Mucosa of rectum (tissue), 2 donors: Measurements from ENCODE around the gene AHDC1.

Experiments used
- H3K27ac ChIP-seq, 2 donors: one replicate each; pipeline ENCODE4 v1.7.0; 2013; ENCODE audit warnings: inconsistent platforms in 2 of 2, low read depth in 2 of 2, low read length in 2 of 2
- H3K27me3 ChIP-seq, 2 donors: one replicate each; pipeline ENCODE4 v1.7.0; 2013; ENCODE audit warnings: low read length in 2 of 2; ENCODE audit not compliant: control insufficient read depth in 2 of 2, insufficient read depth in 2 of 2
- H3K36me3 ChIP-seq, 2 donors: one replicate each; pipeline ENCODE4 v1.7.0; 2013; ENCODE audit warnings: low read length in 2 of 2; ENCODE audit not compliant: control insufficient read depth in 2 of 2, insufficient read depth in 2 of 2
- H3K4me1 ChIP-seq, 2 donors: one replicate each; pipeline ENCODE4 v1.7.0; 2013; ENCODE audit warnings: low read length in 2 of 2, mild to moderate bottlenecking in 1 of 2; ENCODE audit not compliant: control insufficient read depth in 2 of 2, insufficient read depth in 2 of 2
- H3K4me3 ChIP-seq, 2 donors: one replicate each; pipeline ENCODE4 v1.7.0; 2013; ENCODE audit warnings: low read length in 2 of 2
- H3K9ac ChIP-seq, 2 donors: one replicate each; pipeline ENCODE4 v1.7.0; 2013; ENCODE audit warnings: low read length in 2 of 2, low read depth in 1 of 2, mild to moderate bottlenecking in 1 of 2
- H3K9me3 ChIP-seq, 2 donors: one replicate each; pipeline ENCODE4 v1.7.0; 2013; ENCODE audit warnings: low read length in 2 of 2; ENCODE audit not compliant: control insufficient read depth in 2 of 2
- donor health status: healthy.
- donor health status: Normal muscosa, but diverticular disease.

The AHDC1 gene

GRCh38 chr1:27603681-27604578 lies at the start of gene AHDC1:
TSS of gene AHDC1 (minus strand) at chr1:27604144. CDS start at chr1:27552115, 52,029 bp downstream.
- no peaks in the 10 kb centered on the region for H3K36me3 ChIP-seq
- no peaks in the 10 kb centered on the region for H3K9me3 ChIP-seq
- no peaks in the 10 kb centered on the region for H3K27me3 ChIP-seq
- H3K4me3 ChIP-seq: peak within 1 kb of the TSS; percentile 85 to 96
- peak within 1 kb of the TSS; percentile 94 to 96 for H3K27ac ChIP-seq
- H3K9ac ChIP-seq: peak within 1 kb of the TSS; percentile 65 to 87
- peaks cover 18 to 25% of the 10 kb centered on the region in 2 donors for H3K4me1 ChIP-seq

DNA sequence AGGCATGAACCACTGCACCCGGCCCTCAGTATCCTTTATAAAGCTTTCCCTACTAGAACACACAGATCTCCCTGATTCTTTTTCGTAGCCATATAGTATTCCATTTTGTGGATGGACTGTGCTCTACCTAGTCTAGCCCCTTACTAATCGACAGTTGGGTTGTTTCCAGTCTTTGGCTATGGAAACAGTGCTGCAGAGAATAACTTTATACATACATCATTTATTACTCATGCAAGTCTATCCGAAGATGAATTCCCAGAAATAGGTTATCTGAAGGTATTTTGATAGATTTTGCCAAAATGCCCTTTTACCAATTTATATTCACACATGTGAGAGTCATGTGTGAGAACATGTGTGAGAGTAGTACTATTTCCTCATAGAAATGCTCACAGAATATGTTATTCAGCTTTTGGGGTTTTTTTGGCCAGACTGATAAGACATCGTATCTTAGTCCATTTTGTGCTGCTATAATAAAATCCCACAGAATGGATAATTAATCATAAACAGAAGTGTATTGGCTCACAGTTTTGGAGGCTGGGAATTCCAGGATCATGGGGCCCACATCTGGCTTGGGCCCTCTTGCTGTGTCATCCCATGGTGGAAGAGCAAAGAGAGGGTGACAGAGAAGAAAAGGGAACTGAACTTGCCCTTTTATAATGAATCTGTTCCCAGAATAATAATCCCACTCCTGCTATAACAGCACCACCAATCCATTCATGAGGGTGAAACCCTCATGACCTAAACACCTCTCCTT lies 48.3 kb upstream of the AHDC1 start:
- Histone ChIP-seq H3K9ac (no peak overlapping the region), H3K4me1 (peaks cover 0 to 10% of the 10 kb centered on the region in 2 donors), H3K4me3 (no peak overlapping the region), H3K27me3 (no peaks in the 10 kb centered on the region), H3K9me3 (no peaks in the 10 kb centered on the region), H3K27ac (no peak overlapping the region), H3K36me3 (no peaks in the 10 kb centered on the region)

DNA sequence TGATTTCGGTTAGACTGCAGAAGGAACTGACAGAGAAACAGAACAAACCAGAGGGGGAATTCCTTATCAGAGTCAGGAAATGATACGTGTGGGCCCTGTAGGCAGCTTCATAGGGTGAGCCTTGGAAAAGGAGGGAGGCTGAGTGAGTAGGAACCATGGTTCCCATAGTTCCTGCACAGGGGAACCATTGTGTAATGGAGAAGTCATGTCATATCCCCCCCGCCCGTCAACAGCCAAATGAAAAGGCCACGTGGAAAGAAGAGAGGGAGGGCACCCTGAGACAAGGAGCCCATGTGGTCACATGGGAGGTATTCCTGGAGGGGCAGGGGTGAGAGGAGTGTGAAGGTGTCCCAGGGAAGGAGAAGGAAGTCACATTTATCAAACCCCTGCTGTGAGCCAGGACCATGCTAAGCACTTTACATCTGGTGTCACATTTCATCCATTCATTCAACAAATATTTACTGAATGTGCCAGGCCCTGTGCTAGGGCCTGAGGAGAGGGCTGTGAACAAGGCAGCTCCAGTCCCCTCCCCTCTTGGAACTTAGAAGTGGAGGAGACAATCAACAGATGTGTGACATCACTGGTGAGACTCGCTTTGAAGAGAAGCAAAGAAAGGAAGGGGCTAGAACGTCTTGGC lies 46.7 kb upstream of the AHDC1 start:
- Histone ChIP-seq H3K27ac (no peak overlapping the region), H3K9me3 (no peaks in the 10 kb centered on the region), H3K4me3 (no peak overlapping the region), H3K36me3 (no peaks in the 10 kb centered on the region), H3K4me1 (peaks cover 0 to 3% of the 10 kb centered on the region in 2 donors), H3K27me3 (no peaks in the 10 kb centered on the region), H3K9ac (no peak overlapping the region)

GRCh38 chr1:27650171-27650538 lies 46.2 kb upstream of the AHDC1 start:
- Histone ChIP-seq H3K36me3 (no peaks in the 10 kb centered on the region), H3K27ac (no peak overlapping the region), H3K4me1 (peaks cover 0 to 3% of the 10 kb centered on the region in 2 donors), H3K27me3 (no peaks in the 10 kb centered on the region), H3K9me3 (no peaks in the 10 kb centered on the region), H3K4me3 (no peak overlapping the region), H3K9ac (no peak overlapping the region)

DNA sequence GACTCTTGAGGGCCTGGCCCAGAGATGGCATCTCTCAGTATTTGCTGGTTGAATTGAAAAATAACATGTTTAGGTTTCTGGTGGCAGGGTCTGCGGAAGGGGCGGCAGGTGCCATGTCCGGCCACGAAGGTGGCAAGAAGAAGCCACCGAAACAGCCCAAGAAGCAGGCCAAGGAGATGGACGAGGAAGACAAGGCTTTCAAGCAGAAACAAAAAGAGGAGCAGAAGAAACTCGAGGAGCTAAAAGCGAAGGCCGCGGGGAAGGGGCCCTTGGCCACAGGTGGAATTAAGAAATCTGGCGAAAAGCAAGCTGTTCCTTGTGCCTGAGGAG lies 45.3 kb upstream of the AHDC1 start:
- no peak overlapping the region for H3K27ac ChIP-seq
- H3K4me3 ChIP-seq: no peak overlapping the region
- H3K9me3 ChIP-seq: no peaks in the 10 kb centered on the region
- H3K9ac ChIP-seq: no peak overlapping the region
- H3K27me3 ChIP-seq: no peaks in the 10 kb centered on the region
- H3K4me1 ChIP-seq: peaks cover 0 to 3% of the 10 kb centered on the region in 2 donors
- no peaks in the 10 kb centered on the region for H3K36me3 ChIP-seq

GRCh38 chr1:27648602-27649305 lies 44.8 kb upstream of the AHDC1 start:
- Histone ChIP-seq H3K9ac (no peak overlapping the region), H3K4me3 (no peak overlapping the region), H3K27ac (no peak overlapping the region), H3K9me3 (no peaks in the 10 kb centered on the region), H3K27me3 (no peaks in the 10 kb centered on the region), H3K4me1 (peaks cover 0 to 3% of the 10 kb centered on the region in 2 donors), H3K36me3 (no peaks in the 10 kb centered on the region)

DNA sequence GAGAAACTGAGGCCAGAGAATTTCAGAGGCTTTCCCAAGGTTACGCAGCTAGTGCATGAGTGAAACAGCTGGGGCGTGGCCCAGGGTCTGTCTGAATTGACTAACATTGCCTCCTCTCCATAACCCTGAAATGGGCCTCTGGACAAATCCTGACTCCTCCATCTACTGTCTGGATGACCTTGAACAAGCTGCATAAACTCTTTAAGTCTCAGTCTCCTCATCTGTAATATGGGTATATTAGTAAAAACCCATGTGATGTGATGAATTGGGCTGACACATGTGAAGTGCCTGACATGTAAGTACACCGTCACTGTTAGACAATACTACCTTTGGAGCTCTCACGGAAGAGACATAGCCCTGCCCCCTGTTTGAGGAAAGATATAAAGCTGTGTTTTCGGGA lies 43.4 kb upstream of the AHDC1 start:
- H3K36me3 ChIP-seq: no peaks in the 10 kb centered on the region
- H3K27ac ChIP-seq: no peak overlapping the region
- H3K4me1 ChIP-seq: peaks cover 0 to 3% of the 10 kb centered on the region in 2 donors
- H3K9ac ChIP-seq: no peak overlapping the region
- no peaks in the 10 kb centered on the region for H3K27me3 ChIP-seq
- H3K9me3 ChIP-seq: no peaks in the 10 kb centered on the region
- H3K4me3 ChIP-seq: no peak overlapping the region

DNA sequence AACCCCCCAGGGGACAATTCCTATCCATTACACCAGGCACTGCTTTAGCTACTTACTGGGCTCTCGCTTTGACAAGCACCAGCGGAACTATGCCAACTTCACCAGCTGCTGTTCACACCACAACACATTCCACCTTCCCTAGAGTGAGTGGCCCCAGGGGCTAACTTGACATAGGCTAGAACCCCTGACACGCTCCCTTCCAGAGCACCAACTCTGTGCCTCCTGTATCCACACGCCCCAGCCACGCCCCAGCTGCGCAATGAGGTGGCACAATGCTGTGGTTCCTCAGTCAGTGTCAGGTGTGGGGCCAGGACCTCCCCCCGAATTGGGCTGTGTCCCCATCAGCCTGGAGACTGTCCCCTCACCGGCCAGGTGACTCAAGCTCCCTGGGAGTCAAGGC lies 42.7 kb upstream of the AHDC1 start:
- Histone ChIP-seq H3K4me3 (no peak overlapping the region), H3K27ac (no peak overlapping the region), H3K4me1 (peaks cover 0 to 3% of the 10 kb centered on the region in 2 donors), H3K9me3 (no peaks in the 10 kb centered on the region), H3K27me3 (no peaks in the 10 kb centered on the region), H3K36me3 (no peaks in the 10 kb centered on the region), H3K9ac (no peak overlapping the region)

- H3K27ac ChIP-seq: no peak overlapping the region
- no peaks in the 10 kb centered on the region for H3K4me1 ChIP-seq
- no peaks in the 10 kb centered on the region for H3K36me3 ChIP-seq
- H3K9ac ChIP-seq: no peak overlapping the region
- no peaks in the 10 kb centered on the region for H3K27me3 ChIP-seq
- H3K4me3 ChIP-seq: no peak overlapping the region
- H3K9me3 ChIP-seq: no peaks in the 10 kb centered on the region
Observed at GRCh38 chr1:27645071-27645415, 41.1 kb upstream of the AHDC1 start.
